Skin of body (tissue), 2 donors: ENCODE measurements around the gene AMFR. TPM values are rescaled to one million over a fixed set of nuclear protein-coding genes. Genes with fewer than 3 reads are reported as not detected.

Experiments
- DNase-seq: peaks from one replicate; lab custom pipeline; 2025; lab: John Stamatoyannopoulos, UW
- total RNA-seq: library from RNA; depleted of rRNA; stranded (reverse); fragments of >200 nt; gene quantifications from one replicate; pipeline ENCODE4 v1.2.3, GENCODE V29; 2014

AMFR gene
- total RNA-seq, 1 donor from 2014 or later: 88.4 TPM

DNA sequence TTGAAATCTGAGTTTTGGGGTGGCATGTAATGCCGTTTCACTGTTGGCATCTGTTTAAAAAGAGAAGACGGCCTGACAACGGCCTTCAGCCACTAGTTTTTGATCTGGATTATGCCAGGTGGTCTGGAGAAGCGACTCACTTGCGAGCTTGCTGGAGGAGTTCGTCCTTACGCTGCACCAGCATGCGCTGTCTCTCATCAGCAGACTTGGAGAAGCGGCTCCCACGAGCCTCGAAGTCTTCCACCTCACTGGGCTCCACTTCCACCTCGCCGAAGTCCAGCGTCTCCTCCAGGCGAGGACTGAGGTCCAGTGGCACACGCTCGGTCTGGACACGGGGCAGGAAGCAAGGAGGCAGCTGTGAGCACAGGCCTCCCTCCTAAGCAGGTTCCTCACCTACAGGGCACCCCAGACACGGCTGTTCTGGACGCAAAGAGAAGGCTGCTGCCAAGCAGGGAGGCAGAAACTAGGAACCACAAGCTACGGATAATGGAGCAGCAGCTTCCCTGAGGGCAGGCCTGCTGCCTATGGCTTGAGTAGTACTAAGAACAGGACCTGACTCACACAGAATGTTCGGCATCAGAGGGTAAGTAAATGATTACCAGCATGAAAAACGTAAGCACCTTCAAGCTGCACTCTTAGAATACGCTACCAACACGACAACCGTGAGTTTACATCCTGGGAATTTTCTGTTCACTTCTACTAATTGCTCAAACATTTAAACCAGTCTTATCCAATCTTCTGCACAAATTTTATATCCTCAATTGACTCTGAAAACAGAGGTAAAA, 61.4 kb downstream of the AMFR start:
- DNase-seq: no peak

DNA sequence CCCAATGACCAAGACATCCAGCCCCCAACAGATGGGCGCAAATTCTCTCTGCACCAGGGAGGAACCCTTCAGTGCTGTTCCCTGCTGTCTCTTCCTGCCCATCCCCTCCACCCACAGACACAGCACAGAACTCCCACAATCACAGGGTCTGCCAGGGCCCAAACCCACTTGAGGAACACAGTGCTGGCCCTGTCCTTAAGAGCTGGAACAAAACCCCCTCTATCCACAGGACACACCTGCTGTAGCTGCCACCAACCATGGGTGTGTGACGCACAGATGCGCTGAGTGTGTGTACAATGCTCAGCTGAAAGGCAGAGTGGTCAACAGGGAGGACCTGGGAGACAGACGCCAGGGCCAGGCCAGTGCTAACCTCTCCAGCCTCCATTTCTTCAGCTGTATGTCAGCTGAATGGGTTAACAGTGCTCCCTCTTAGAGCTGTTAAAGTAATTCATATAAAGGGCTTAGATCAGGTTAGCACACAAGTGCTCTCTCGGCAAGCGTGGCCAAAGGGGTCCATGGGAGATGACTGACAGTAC, 62.1 kb downstream of the AMFR start:
- DNase-seq: no peak

DNA sequence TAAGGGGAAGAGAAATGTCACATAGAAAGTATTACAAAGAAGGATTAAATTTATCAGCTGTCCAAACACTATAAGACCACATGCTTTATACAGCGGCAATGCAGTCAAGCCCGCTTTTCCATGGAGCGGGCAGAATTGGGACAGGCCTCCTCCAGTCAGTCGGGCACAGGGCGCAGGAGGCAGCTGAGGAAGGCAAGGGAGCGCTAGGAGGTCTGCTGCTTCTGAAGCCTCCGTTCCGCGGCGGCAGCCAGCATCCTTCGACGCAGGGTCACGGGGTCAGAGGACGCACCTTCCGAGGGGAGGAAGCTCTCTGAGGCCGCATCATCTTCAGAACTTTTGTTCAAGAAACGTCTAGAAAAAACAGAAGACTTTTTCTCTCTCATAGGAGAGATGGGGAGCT, 62.6 kb downstream of the AMFR start:
- no peak for DNase-seq

DNA sequence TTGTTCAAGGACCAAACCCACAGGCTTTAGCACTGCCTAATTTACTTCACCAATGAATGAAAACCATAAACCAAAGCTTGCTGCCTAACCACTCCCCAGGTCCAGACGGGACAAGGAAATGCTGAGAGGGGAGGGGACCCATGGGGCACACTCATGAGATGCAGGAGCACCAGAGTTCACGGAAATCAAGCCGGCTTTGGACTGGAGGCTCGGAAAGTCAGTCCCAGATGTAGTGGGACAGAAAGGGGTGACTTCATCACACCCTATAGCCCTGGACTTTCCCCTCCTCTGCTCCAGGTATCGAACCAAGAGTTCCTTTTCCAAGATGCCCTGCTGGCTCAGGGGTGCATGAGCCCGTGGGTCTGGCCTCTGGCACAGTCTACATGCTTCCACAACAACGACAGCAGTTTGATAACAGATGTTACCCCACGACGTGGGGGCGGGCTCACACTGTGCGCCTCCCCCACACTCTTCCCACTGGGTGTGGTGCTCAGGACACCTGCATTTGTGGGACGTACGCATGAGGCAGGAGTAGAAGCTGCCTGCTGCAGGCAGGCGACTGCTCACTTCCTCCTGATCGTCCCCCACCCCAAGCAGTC, 63.2 kb downstream of the AMFR start:
- no peak for DNase-seq

DNA sequence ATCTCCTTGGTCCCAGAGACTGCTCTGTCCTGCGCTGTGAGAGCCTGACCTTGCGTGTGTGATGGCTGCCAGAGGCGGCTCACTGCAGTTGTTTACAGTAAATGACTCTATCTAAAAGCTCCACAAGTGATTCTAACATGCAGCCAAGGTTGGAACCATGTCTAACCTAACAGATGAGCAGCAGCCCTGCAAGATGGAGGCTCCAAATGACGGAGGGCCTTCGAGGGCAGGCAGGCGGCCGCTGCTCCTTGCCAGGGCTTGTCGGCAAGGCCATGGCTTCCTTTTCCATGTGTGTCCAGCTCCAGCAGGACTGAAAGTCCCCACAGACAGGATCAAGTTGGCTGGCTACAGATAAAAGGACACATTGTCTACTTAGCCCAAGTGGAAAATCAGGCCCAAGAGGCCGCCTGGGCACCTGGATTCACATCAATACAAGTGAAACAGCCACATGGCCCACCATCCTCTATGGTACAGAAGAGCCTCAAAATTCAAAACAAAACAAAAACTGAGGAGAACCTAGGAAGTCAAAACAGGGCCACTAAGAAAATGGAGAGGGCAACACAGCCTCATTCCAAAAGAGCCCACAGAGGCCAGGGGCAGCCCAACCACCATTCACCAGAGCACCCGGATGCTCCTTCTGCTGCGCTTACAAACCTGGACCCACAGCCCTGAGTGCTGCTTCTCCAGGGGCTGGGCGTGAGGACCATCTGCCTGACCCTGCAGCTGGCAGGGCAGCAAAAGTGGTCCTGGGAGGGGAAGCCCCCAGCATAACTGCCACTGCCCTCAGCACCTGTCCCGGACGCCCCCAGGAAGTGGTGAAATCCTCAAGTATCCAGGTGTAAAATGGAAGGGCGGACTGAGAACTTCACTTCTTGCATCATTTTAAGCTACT, 65.0 kb downstream of the AMFR start:
- no peak for DNase-seq

GRCh38 chr16:56357765-56358322, 67.5 kb downstream of the AMFR start:
- no peak for DNase-seq

DNA sequence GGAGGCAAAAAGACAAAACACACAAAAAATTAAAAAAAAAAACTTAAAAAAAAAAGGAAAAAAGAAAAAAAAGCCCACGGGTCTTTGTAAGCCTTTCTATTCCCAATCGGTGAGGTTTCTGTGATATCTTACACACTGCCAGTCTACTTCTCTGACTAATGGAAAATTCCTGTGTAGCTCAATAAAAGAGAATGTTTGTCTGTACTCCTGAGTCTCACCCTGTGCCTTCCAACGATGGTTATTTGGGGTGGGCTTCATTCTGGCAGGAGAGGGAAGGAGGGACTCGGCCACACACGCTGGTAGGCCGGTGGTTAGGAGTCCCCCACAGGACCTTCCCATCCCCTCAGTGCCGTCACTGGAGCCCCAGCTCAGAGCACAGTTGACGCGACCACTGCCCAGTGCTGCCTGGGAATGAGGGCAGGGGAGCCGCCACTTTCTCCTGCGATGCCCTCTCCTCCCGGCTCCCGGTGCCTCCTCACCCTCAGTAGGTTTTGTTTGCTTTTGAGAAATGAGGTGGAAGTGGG, 68.0 kb downstream of the AMFR start:
- peak; percentile 23 for DNase-seq

- peak; percentile 47 for DNase-seq
These were observed 68.8 kb downstream of the AMFR start for GRCh38 chr16:56356276-56357240.

DNA sequence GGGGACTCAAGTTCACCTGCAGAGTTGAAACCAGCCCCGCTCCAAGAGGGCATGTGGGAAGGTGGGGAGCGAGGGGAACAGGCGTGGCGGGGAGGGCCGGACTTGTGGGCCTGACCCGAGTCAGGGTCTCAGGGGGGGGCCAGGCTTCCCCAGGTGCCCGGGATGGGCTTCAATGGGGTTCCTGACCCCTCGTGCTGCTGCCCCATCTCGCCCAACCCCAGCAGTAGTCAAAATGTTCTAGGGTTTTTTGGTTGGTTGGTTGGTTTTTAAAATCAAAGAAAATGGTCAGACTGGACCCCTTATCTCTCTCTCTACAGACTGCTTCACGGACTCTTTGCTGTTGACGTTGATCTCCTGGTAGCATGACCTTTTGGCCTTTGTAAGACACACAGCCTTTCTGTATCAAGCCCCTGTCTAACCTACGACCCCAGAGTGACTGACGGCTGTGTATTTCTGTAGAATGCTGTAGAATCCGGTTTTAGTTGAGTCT, 69.5 kb downstream of the AMFR start:
- DNase-seq: no peak

DNA sequence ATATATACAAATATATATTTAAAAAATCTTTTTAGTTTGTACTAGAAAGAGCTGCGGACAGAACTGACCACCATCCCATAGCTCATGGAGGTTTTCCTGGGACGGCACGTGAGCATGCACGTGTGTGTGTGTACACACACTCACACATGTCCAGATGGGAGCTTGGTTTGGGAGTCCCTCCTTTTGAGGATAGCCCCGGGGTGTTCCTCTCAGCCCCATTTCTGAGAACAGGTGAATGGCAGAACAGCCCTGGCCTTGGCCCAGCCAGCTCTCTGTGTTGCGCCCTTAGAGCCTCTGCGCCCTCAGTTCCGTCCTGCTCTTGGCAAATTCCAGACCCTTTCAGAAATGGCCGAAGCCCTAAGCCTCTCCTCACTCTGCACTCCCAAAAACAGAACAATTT, 70.1 kb downstream of the AMFR start:
- DNase-seq: no peak

GRCh38 chr16:56354746-56355145, 70.6 kb downstream of the AMFR start:
- no peak for DNase-seq

GRCh38 chr16:56354016-56354415, 71.3 kb downstream of the AMFR start:
- no peak for DNase-seq

DNA sequence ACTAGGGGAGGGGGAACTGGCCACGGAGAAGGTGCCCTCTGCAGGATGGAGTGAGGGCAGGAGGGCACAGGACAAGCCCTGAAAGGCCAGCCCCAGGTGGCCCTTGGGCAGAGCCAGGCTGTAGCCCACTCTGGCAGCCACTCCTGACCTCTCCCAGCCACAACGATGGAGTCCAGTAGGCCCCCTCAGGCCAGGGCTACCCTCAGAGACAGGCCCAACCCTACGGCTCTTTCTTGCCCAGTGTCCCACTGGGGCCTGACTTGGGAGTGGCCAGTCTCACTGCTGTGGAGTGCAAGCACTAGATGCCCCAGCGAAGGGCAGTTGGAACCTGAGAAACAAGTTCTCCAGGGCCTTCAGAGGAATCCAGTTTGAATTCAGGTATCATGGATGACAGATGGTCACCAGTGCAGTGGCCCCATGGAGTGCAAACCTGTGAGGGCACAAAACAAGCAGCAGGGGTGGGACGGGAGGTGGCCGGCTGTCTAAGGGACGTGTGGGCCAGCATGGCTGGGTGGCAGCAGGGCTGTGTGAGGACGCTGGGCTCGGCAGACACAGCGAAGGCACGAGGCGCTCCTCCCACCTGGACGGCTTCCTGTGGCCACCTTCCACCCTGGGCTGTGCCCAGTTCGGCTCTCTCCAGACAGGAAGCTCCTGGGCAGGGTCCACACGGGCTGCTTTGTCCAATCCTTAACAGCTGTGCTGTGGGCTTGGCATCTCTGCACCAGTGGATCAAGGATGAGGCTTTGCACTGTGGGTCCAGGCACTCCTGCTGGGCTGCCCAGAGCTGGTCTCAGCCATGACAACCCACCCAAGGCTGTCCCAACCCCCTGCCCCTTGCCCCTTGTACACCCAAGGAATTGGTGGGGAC, 72.1 kb downstream of the AMFR start:
- no peak for DNase-seq

- no peak for DNase-seq
These were observed 72.8 kb downstream of the AMFR start for GRCh38 chr16:56352351-56353053.

- no peak for DNase-seq
These were observed 73.9 kb downstream of the AMFR start for GRCh38 chr16:56351481-56351880.

- no peak for DNase-seq
These were observed 74.6 kb downstream of the AMFR start for GRCh38 chr16:56350491-56351405.

GRCh38 chr16:56349711-56350161, 75.6 kb downstream of the AMFR start:
- no peak for DNase-seq
